Renal cortex interstitium (tissue), 11 donors: ENCODE measurements around the gene E2F3. TPM values are rescaled to one million over a fixed set of nuclear protein-coding genes. Genes with fewer than 3 reads are reported as not detected.
"Not testable (repeated sequence)": the region's sequence is repeated elsewhere in the genome, so short reads cannot be mapped to it uniquely, and the experiment has no call there.

Source experiments
- DNase-seq, 11 donors: peaks; one replicate each; pipeline ENCODE4 v3.0.0-alpha.2; 2013; ENCODE audit warnings: low read depth in 9 of 11, low spot score in 4 of 11; ENCODE audit errors: extremely low read depth in 1 of 11
- polyA plus RNA-seq, 3 donors: library from polyadenylated mRNA; unstranded; fragments of 120-200 nt; gene quantifications; one replicate each; pipeline ENCODE4 v1.2.1, GENCODE V29; 2013; ENCODE audit not compliant: insufficient read length in 3 of 3

E2F3 gene
- polyA plus RNA-seq, 3 donors: 19.3 to 22.2 (median 19.3) TPM

DNA sequence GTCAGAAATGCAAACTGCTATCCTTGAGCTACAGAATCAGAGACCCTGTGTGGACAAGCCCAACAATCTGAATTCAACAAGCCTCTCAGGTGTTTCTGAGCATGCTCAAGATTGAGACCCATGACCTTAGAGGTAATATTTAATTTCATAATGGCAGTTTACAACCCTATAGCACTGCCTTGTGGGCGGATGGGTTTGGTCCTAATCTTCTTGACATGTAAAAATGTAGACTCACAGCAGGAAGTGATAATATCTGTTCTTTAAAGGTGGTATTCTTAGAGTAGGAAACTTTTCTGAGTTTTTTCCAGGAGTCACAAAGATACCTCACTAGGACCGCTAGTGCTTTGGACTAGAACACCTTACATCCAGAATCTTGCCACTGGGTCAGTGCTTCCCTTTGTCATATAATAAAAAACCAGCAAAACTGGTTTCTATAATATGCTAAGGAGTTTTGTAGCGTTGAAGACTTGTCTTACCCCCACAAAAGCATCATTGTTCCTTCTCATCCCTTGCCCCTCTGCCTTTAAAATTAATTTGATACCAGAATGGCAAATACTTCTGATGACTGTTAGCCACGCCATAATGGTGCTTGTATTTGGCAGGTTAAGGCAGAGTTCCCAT is 52.6 kb downstream of the E2F3 start:
- DNase-seq: no peak

DNA sequence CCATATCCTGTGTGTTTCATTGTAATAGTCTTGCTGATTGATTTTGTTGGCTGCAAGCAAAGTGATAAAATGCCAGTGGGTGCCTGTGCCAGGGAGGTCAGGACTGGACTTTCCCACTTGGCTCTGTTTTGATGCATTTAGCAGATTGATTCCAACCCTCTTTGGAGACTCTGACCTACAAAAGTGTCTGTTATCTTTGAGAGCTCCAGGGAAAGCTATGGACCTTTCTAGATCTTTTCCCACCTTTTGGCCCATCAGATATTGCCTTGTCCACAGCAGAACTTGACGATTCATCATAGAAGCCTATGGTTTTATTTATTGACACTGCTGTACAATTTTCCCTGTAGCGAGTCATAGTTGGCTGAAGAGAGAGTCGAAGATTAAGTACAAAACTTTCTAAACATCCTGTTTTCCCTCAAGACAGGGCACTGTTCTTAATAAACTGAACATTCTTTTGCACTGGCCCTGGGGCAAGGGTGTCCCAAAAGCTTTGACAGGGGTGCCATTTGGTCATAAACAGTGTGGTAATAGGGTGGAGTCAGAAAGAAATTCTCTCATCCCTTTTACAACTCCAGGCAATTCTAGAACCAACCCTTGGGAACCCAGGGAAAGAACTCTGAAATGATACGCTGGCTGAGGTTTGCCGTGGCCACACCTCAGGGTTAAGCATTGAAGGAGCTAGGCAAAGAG is 53.7 kb downstream of the E2F3 start:
- no peak for DNase-seq

DNA sequence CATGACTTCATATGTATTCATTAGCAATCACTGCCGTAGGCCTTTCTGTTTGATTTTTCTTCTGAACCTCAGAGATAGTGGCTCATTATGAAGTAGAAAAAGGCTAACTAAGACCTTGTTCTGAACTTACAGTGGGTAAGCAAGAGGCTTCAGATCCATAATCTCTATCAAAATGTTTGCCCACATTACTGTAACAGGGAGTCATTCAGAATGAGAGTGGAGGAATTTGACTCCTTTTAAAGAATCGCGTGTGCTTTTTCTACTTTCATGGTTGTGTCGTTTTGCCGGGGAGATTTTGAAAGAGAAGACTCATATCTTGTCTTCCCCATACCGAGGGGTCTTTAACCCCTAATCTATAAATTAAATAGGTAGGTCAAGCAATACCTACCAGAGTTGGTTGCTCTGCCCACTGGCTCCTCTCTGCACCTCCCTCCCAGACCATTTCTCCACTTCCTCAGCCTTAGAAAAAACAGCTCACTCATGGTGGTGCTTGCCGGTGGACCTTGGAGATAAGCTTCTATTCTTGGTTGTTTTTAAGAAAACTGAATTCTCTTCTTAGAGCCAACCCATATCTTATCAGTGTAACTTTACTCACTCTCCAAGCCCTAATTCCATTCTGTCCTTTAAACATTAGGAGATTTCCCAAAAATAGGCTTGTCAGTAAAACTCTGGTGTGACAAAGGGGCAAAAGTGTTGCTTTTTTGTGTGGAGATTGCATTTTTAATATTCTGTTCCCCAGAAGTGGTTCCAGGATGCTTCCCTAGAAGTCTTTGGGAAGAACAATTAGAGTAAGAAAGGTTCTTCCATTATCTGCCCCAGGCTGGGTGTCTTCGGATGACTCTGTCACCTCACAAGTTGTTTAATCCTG is 56.6 kb downstream of the E2F3 start:
- no peak for DNase-seq

DNA sequence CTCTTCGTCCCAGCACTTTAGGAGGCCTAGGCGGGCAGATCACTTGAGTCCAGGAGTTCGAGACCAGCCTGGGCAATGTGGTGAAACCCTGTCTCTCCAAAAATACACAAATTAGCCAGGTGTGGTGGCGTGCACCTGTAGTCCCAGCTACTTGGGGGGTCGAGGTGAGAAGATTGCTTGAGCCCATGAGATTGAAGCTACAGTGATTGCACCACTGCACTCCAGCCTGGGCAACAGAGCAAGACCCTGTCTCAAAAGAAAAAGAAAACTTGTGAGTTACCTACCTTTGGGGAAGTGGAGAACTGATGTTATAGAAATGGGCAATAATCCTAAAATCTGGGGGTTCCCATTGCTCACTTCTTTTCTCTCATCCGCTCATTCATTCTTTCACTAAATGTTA is 58.0 kb downstream of the E2F3 start:
- DNase-seq: no peak

DNA sequence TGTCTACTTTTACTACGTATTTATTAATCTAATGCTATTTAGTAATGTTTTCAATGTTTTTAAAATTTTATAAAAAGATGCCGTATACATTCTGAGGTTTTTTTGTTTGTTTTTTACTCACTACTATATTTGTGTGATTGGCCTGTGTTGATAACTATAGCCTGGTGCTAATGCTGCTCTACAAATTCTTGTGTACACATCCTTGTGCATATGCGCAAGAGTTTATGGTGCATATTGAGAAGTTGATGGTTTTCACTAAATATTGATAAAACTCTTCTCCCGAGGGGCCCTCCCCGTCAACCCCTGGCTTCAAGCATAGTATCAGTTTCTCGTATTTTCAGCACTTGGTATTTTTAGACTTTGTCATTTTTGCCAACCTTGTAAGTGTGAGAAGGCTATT is 59.9 kb downstream of the E2F3 start:
- DNase-seq: no peak

DNA sequence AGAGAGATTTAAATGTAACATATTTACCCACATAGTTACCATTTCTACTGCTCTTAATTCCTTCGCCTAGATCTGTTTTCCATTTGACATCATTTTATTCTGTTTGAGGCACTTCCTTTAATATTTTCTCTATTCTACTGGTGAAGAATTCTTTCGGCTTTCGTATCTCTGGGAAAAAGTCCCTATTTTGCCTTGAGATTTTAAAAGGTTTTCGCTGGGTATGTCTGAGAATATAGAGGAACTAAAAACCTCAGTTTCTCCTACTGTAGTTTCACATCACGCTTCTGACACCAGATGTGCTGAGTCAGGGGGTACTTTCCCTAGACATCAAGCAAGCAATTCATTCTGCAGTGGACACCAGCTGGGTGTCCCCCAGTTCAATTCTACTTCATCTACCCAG is 61.7 kb downstream of the E2F3 start:
- DNase-seq: no peak

DNA sequence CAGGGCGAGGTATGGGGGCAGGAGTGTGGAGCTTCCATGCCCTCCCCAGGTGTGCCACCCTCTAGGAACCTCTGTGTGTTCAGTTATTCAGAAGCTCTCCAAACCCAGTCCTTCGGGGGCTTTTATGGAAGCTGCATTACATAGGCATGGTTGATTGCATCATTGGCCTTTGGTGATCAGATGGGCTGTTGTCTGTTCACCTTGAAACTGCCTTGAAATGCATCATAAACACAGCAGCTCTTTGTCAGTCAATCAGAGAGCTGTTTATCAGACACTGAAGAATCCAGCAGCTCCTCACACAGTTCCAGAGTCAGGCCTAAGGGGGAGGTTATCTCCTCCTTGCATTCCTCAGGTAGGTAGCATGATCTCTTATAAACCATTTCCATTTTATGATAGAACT is 62.4 kb downstream of the E2F3 start:
- DNase-seq: no peak

DNA sequence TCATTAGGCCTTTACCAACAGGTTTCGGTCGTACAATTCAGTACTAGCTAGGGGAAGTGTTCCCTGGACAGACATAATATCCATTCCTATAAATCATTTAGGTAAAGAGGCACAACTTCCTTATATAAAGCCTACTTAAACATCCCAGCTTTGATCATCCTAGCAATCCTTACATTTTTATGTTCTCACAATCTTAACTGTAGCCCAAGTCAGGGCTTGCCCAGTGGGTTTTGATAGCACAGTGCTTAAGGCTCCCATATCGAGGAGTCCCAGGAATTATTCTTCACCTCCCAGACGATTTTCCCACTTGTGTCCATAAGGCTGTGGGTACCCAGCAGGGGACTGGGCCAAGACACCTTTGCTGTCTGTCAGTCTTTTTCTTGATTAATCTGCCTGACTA is 63.2 kb downstream of the E2F3 start:
- DNase-seq: no peak

DNA sequence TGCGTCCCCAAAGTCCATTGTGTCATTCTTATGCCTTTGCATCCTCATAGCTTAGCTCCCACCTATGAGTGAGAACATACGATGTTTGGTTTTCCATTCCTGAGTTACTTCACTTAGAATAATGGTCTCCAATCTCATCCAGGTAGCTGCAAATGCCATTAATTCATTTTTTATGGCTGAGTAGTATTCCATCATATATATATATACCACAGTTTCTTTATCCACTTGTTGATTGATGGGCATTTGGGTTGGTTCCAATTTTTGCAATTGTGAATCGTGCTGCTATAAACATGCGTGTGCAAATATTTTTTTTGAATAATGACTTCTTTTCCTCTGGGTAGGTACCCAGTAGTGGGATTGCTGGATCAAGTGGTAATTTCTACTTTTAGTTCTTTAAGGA is 63.9 kb downstream of the E2F3 start:
- not testable (repeated sequence) for DNase-seq

DNA sequence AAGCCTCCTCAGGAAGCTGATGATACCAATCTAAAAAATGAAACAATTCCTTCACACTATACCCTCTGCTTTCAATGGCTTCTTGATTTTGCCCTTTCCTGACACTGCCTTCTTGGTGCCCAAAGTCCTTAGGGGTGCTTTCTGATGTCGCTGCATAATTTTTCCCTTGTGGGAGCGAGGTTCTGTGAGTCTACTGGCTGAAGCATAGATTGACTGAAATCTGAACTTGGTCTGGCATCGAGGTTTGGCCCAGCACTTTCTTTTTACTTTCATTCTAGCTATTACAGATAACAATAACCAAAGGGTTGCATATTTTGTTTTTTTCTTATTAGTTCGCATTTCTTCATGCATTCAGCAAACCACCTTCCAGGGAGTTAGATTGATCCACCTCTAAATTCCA is 65.8 kb downstream of the E2F3 start:
- DNase-seq: no peak

DNA sequence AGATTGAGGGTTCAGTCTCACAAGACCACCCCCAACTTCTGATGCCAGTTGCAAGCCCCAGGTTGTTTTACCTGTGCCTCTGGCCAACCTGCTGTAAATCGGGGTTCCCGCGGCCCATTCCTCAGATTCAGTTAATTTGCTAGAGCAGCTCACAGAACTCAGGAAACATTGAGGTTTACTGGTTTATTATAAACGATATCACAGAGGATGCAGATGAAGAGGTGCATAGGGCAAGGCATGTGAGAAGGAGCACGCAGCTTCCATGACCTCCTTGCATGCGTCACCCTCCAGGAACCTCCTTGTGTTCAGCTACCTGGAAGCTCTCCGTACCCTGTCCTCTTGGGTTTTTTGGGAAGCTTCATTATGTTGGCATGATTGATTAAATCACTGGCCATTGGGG is 66.5 kb downstream of the E2F3 start:
- DNase-seq: no peak

DNA sequence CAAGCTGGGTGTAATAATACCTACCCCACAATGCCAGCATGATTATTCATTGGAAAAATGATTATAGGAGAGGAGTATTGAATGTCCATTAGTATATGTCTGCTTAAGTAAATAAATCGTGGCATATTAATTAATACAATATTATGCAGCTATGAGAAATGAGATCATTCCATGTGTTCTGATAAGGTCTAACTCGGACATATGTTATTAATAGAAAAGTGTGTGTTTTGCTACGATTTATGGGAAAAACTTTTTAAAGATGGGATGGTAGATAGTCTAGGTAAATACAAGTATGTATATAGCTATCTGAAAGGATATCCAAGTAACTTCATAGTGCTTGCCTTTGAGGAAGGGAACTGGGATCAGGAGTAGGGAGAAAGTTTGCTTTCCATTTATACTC is 71.1 kb downstream of the E2F3 start:
- DNase-seq: no peak

DNA sequence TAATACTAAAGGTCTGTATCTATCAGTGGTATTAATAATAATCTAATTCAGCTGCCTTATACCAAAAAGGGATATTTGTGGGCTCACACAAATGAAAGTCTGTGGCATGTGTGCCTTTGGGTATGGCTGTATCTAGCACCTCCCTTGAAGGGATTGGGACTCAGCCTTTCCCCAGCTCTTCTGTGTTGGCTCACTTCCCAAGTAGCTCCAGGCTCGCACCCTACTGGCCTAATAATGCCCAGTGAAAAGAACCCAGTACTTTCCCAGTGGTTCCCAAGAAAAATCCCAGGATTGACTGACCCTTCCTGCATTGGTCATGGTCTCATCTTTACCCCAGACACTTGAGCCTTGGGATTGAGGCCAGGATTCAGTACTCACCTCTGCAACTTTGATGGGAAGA is 71.8 kb downstream of the E2F3 start:
- DNase-seq: no peak

DNA sequence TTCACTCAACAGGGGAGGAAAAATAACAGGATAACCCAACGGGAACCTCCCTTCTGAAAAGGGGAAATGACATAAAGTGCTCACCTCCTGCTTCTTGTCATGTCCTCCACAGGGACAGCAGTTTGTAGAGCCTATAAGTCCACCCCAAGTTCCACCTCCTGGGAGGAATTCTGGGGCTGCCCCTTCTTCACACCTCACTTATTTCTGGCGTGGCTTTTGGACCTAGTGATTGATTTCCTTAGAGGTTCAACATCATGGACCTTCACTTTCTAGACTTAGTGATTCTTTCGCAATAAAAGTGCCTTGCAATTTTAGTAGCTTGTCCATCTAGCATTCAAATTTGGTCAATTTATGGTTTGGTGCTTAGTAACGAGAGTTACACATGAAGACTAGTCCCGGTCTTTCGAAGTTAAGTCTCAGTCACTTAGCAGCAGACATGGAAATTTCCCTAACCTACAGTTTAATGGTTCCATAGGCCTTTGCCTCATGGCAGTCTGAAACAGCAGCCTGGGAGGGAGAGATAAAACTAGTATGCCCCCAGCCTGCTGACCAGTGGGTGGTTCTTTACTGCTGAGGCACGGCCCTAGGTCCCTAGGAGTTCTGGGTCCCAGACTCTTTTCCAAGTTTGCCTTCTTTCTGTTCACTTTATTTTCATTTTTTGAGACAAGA is 73.3 kb downstream of the E2F3 start:
- DNase-seq: no peak

DNA sequence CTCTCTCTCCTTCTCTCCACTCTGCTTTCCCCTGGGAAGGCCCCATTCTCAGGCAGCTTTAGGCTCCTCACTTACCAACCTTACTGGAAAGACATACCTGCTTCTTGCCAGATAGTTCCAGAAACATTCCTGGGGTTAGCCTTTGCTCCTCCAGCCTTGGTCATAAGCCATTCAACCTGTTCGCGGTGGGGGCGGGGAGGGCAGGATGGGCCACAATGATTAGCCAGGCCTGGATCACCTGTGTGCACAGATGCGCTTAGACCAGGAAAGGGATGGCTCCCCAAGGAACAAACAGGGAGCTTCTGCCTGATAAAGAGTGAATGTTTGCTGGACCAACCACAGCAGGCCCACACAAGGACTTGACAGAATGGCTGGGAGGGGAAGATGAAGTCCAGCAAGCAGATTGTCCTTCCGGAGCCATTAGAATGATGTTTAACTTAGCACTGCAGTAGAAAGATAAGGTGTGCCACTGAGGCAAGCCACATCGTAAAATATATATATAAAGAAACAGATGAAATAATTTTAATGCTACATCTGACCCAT is 74.9 kb downstream of the E2F3 start:
- DNase-seq: no peak

DNA sequence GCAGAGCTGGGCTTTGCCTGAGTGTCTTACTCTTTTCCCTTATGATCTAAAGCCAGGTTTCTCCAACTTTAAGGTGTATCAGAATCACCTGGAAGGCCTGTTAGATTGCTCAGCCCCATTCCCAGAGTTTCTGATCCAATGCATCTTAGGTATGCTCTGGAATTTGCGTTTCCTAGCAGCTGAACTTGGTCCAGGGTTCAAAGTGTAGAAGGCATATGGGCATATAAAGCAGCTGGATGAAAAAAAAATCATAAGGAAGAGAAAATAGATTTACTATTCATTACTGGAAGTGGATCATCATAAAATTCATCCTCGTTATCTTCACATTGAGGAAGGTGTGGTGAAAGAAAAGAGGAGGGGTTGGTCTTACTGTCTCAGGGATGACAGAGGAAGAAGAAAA is 75.8 kb downstream of the E2F3 start:
- no peak for DNase-seq

DNA sequence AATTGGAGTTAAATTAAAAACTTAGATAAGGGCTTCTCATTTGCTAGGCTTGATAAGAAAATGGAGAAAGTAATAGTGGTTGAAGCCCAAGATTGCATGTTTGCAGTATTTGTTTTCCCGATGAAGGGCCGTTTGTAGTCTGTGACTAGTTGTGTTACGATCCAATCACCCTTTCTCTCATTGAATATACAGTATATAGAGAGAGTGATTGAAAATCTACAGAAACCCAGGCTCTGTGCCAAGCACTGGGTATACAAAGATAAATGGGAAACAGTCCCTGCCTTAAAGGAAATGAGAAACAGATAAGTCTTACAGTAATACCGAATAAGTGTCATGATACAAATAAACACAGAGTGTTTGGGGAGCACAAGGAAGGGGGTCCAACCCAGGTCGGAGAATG is 77.4 kb downstream of the E2F3 start:
- DNase-seq: no peak

DNA sequence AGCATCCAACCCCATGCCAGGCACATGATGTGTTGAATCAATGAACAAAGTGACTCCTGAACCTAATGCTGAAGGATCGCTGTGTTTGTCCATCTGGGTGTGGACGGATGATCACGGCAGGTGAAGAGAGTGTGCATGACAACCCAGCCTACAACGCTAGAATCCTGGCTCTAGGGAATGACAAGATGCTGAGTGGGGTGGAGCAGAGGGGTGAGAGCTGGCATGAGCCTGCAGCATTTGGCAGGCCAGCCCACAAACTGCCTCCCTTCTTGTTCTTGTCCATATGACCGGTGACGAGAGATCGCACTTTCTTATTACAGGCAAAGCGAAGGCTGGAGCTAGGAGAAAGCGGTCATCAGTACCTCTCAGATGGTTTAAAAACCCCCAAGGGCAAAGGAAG is 77.8 kb downstream of the E2F3 start:
- DNase-seq: no peak

DNA sequence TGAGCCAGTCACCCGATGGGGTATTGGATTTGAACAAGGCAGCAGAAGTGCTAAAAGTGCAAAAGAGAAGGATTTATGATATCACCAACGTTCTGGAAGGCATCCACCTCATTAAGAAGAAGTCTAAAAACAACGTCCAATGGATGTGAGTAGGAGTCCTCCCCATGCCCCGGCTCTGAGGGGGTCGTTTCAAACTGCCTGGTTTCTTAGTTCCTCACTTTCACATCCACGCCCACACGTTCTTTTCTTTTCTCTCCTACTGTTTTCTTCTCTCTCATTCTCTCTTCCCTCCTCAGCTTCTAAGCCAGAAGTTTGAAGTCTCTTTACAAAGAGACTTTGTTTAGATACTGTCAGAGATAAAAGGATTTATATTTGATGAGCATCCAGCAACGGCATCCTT is 79.6 kb downstream of the E2F3 start:
- no peak for DNase-seq
